ENCODE results near the gene LMX1A. TPM values are rescaled to one million over a fixed set of nuclear protein-coding genes. Genes with fewer than 3 reads are reported as not detected.

The LMX1A gene
- total and polyA plus RNA-seq, 9 of the 15 experiments (the other 6 are each of a cell fraction or from before 2014, with no cell fraction given), result not detected

GRCh38 chr1:165265196-165265838, 91.2 kb downstream of the LMX1A start:
- DNase-seq (ENCODE audit: extremely low read depth in 1 of 4, low spot score in 3 of 4) (no peak), ATAC-seq (no peak), FAIRE-seq (no peak)
- Histone ChIP-seq H4K20me1 (replicated peaks; ENCODE audit: control insufficient read depth, insufficient read depth, low read length) (no peaks in the 10 kb centered on the region), H3K27ac (ENCODE audit: extremely low read depth, low read depth, low read length) (no peak overlapping the region), H3K27me3 (ENCODE audit: control insufficient read depth in 2 of 2, insufficient read depth in 2 of 2, low read length in 2 of 2) (no peaks in the 10 kb centered on the region), H3K4me1 (replicated peaks in 1 of 2; ENCODE audit: control insufficient read depth in 2 of 2, insufficient read depth in 2 of 2, low read length in 2 of 2) (no peaks in the 10 kb centered on the region), H2AFZ (ENCODE audit: low read depth, low read length) (no peak overlapping the region), H3K4me3 (no peak overlapping the region), H3K9ac (ENCODE audit: insufficient read depth in 1 of 2, low read depth in 2 of 2, low read length in 2 of 2) (no peak overlapping the region), H3K36me3 (ENCODE audit: control insufficient read depth, insufficient read depth, low read length) (no peaks in the 10 kb centered on the region), H3K9me1 (ENCODE audit: control insufficient read depth, insufficient read depth, low read length) (no peaks in the 10 kb centered on the region), H3K9me3 (replicated peaks; ENCODE audit: control insufficient read depth, insufficient read depth, low read depth, low read length) (no peaks in the 10 kb centered on the region), H3K4me2 (ENCODE audit: insufficient read depth, low read length) (no peak overlapping the region), H3K79me2 (ENCODE audit: control insufficient read depth, insufficient read depth, low read length) (no peaks in the 10 kb centered on the region)
- CTCF ChIA-PET (ENCODE audit: low intra/inter-chr PET ratio), result no interaction called here
- POLR2A ChIA-PET, result no interaction called here
- no TSS peak for BruUV-seq (replicated peaks)
- intact Hi-C loops (cut with micrococcal nuclease), result no loop called here
- in situ Hi-C loops (cut with MboI), result no loop called here
- TF ChIP-seq PCBP2 (IDR thresholded peaks at IDR 0.05; ENCODE audit: low read depth, low read length, poor library complexity, severe bottlenecking) (no peak), NFE2 (IDR thresholded peaks at IDR 0.05; ENCODE audit: low read depth) (no peak), PPARD (CRISPR knock-in tag; IDR thresholded peaks at IDR 0.05) (no peak), MYNN (IDR thresholded peaks at IDR 0.05) (no peak), MYNN (CRISPR knock-in tag; IDR thresholded peaks at IDR 0.05) (no peak), LCOR (CRISPR knock-in tag; IDR thresholded peaks at IDR 0.05) (no peak), SAP30 (IDR thresholded peaks at IDR 0.05; ENCODE audit: borderline replicate concordance, insufficient read depth, low read depth, low read length, poor library complexity, severe bottlenecking) (no peak), FOXP4 (CRISPR knock-in tag; IDR thresholded peaks at IDR 0.05; ENCODE audit: borderline replicate concordance) (no peak), CCNT2 (IDR thresholded peaks at IDR 0.05; ENCODE audit: borderline replicate concordance, extremely low read depth, insufficient read length, low read depth, low read length) (no peak), E2F4 (CRISPR knock-in tag; IDR thresholded peaks at IDR 0.05; ENCODE audit: low read depth) (no peak), KDM4B (IDR thresholded peaks at IDR 0.05; ENCODE audit: borderline replicate concordance in 2 of 2, low read depth in 1 of 2) (no peak), TCF7L2 (IDR thresholded peaks at IDR 0.05; ENCODE audit: low read depth, low read length) (no peak)
- TF ChIP-seq, protein P1, sequence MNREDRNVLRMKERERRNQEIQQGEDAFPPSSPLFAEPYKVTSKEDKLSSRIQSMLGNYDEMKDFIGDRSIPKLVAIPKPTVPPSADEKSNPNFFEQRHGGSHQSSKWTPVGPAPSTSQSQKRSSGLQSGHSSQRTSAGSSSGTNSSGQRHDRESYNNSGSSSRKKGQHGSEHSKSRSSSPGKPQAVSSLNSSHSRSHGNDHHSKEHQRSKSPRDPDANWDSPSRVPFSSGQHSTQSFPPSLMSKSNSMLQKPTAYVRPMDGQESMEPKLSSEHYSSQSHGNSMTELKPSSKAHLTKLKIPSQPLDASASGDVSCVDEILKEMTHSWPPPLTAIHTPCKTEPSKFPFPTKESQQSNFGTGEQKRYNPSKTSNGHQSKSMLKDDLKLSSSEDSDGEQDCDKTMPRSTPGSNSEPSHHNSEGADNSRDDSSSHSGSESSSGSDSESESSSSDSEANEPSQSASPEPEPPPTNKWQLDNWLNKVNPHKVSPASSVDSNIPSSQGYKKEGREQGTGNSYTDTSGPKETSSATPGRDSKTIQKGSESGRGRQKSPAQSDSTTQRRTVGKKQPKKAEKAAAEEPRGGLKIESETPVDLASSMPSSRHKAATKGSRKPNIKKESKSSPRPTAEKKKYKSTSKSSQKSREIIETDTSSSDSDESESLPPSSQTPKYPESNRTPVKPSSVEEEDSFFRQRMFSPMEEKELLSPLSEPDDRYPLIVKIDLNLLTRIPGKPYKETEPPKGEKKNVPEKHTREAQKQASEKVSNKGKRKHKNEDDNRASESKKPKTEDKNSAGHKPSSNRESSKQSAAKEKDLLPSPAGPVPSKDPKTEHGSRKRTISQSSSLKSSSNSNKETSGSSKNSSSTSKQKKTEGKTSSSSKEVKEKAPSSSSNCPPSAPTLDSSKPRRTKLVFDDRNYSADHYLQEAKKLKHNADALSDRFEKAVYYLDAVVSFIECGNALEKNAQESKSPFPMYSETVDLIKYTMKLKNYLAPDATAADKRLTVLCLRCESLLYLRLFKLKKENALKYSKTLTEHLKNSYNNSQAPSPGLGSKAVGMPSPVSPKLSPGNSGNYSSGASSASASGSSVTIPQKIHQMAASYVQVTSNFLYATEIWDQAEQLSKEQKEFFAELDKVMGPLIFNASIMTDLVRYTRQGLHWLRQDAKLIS (CRISPR knock-in tag; IDR thresholded peaks at IDR 0.05), result no peak
- 0% methylated on average over 3 of the region's 3 CpGs for WGBS (ENCODE audit: insufficient coverage, low coverage, missing lambda C conversion rate)
